ENCODE data around the gene SNRPB2.

SNRPB2 gene

GRCh38 chr20:16778159-16778558 is 48.3 kb downstream of the SNRPB2 start:
- Histone ChIP-seq H3K27me3 (ENCODE audit: low read depth) (no peaks in the 10 kb centered on the region), H3K4me3 (no peak overlapping the region), H3K4me1 (no peaks in the 10 kb centered on the region), H3K36me3 (replicated peaks) (no peaks in the 10 kb centered on the region), H3K9me3 (no peaks in the 10 kb centered on the region; the same call in 1 of the 2 replicates)
- in situ Hi-C loops (cut with MboI; ENCODE audit: low sequenced_read_pairs) = no loop called here
- no peak for DNase-seq (ENCODE audit: low spot score in 2 of 2)

DNA sequence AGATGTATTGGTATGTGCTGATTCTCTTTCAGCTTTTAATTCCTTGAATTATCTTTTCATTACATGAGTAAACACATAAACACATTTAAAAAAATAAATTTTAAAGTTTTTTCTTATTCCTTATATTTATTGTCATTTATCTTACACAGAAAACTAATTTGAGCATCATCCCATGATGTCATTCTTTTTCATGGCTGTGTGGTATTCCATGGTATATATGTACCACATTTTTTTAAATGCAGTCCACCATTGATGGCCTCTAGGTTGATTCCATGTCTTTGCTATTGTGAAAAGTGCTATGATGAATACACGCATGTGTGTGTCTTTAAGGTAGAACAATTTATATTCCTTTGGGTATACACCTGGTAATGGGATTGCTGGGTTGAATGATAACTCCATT is 51.7 kb downstream of the SNRPB2 start:
- Histone ChIP-seq H3K4me3 (no peak overlapping the region), H3K36me3 (replicated peaks) (no peaks in the 10 kb centered on the region), H3K4me1 (peaks cover 3% of the 10 kb centered on the region; the same call in 1 of the 2 replicates), H3K27me3 (ENCODE audit: low read depth) (no peaks in the 10 kb centered on the region), H3K9me3 (no peaks in the 10 kb centered on the region; the same call in 1 of the 2 replicates)
- in situ Hi-C loops (cut with MboI; ENCODE audit: low sequenced_read_pairs) = no loop called here
- DNase-seq (ENCODE audit: low spot score in 2 of 2) = no peak

- no peak overlapping the region for H3K4me3 ChIP-seq
- peak in 1 of 2 experiments; percentile 29 for DNase-seq (ENCODE audit: low spot score in 2 of 2)
- no peaks in the 10 kb centered on the region for H3K36me3 ChIP-seq (replicated peaks)
- no peaks in the 10 kb centered on the region for H3K27me3 ChIP-seq (ENCODE audit: low read depth)
- peaks cover 3% of the 10 kb centered on the region; the same call in 1 of the 2 replicates for H3K4me1 ChIP-seq
- H3K9me3 ChIP-seq = no peaks in the 10 kb centered on the region; the same call in 1 of the 2 replicates
- in situ Hi-C loops (cut with MboI; ENCODE audit: low sequenced_read_pairs) = no loop called here
Observed at GRCh38 chr20:16785226-16785625, 55.4 kb downstream of the SNRPB2 start.

All from HAP-1 (cell line).